Kidney (tissue), 14 donors: ENCODE data around the gene PGBD2. TPM values are rescaled to one million over a fixed set of nuclear protein-coding genes. Genes with fewer than 3 reads are reported as not detected.

Source experiments
- DNase-seq, 5 donors: peaks; one replicate each; pipeline ENCODE4 v3.0.0-alpha.2; 2013 to 2020
- FAIRE-seq: peaks from 2 replicates; lab custom pipeline; 2012; peaks lifted over from hg19 to GRCh38; lab: Jason Lieb, UNC
- H3K27ac ChIP-seq, 2 donors: one replicate each; pipeline ENCODE4 v1.7.0; 2013; ENCODE audit warnings: low read depth in 2 of 2, low read length in 2 of 2, inconsistent platforms in 1 of 2
- H3K27me3 ChIP-seq: one replicate; pipeline ENCODE4 v1.7.1; 2013; ENCODE audit warnings: low read length, inconsistent platforms; ENCODE audit not compliant: control insufficient read depth, insufficient read depth
- H3K36me3 ChIP-seq, 3 donors: one replicate each; pipeline versions ENCODE4 v1.7.0 to v1.7.1; 2013; ENCODE audit warnings: low read length in 3 of 3, control low read depth in 1 of 3, inconsistent platforms in 1 of 3; ENCODE audit not compliant: insufficient read depth in 3 of 3, control insufficient read depth in 2 of 3
- H3K4me1 ChIP-seq, 3 donors: one replicate each; pipeline versions ENCODE4 v1.7.0 to v1.7.1; 2013; ENCODE audit warnings: low read length in 3 of 3, inconsistent platforms in 1 of 3, low read depth in 1 of 3; ENCODE audit not compliant: control insufficient read depth in 2 of 3, insufficient read depth in 2 of 3
- H3K4me3 ChIP-seq, 3 donors: one replicate each; pipeline versions ENCODE4 v1.7.0 to v1.8.1; 2013; ENCODE audit warnings: low read length in 3 of 3, control low read depth in 1 of 3, inconsistent platforms in 1 of 3
- H3K9ac ChIP-seq, 3 donors: one replicate each; pipeline versions ENCODE4 v1.7.0 to v1.7.1; 2013; ENCODE audit warnings: low read length in 3 of 3, control low read depth in 1 of 3, inconsistent platforms in 1 of 3
- H3K9me3 ChIP-seq, 3 donors: one replicate each; pipeline versions ENCODE4 v1.7.0 to v1.7.1; 2013; ENCODE audit warnings: low read length in 3 of 3, control low read depth in 1 of 3, inconsistent platforms in 1 of 3; ENCODE audit not compliant: control insufficient read depth in 2 of 3, insufficient read depth in 1 of 3
- CTCF ChIP-seq: IDR thresholded peaks from 3 replicates; pipeline ENCODE4 v1.5.1; 2012; ENCODE audit warnings: mild to moderate bottlenecking, moderate library complexity, borderline replicate concordance; ENCODE audit not compliant: insufficient read depth; ENCODE audit errors: extremely low read depth
- intact Hi-C: fragments of 100-400 bp; cut with DNase I; formaldehyde crosslinking; loops from one replicate; pipeline ENCODE4 v1.11.1; 2022
- polyA plus RNA-seq: library from polyadenylated mRNA; stranded (reverse); fragments of 350-450 nt; fragmentation: Illumina TruSeq; extraction: RNeasy Lipid Tissue Mini Kit (QIAGEN cat#74804); gene quantifications from one replicate; pipeline ENCODE4 v1.2.3, GENCODE V29; 2014; ENCODE audit warnings: low read depth, low replicate concordance; ENCODE audit not compliant: insufficient read depth
- total RNA-seq: library from RNA; stranded (reverse); fragmentation: NEBNext Ultra II Directional; extraction: Animal tissue kit (Norgen Biotek cat#: 25700); gene quantifications from one replicate; pipeline ENCODE4 v1.2.1, GENCODE V29; 2021
- donor health status: control.
- donor health status: control.
- donor health status: control.
- donor health status: control.
- donor health status: control.
- donor health status: DM: yes; HTN: yes; CAD: no.
- donor health status: Normal renal cell carcinoma (clear cell type).

The PGBD2 gene
- total and polyA plus RNA-seq, 2 donors from 2014 or later = 3.4 to 6.9 TPM

- FAIRE-seq = no peak
- peak overlapping the region; percentile 38 to 57 (median 52) for H3K9ac ChIP-seq
- H3K9me3 ChIP-seq = no peaks in the 10 kb centered on the region
- H3K27me3 ChIP-seq = no peaks in the 10 kb centered on the region
- peaks cover 0 to 6% (median 0%) of the 10 kb centered on the region in 3 donors for H3K36me3 ChIP-seq
- intact Hi-C loops = no loop called here
- H3K4me1 ChIP-seq = peaks cover 0 to 21% (median 4%) of the 10 kb centered on the region in 3 donors
- H3K4me3 ChIP-seq = peak overlapping the region; percentile 62 to 94 (median 80)
- peak; percentile 28 for TF ChIP-seq CTCF
- peak overlapping the region; percentile 88 to 90 for H3K27ac ChIP-seq
- DNase-seq = peak; percentile 83 to 90 (median 89)
These were observed 47.7 kb upstream of the PGBD2 start for GRCh38 chr1:248858096-248858890.

GRCh38 chr1:248858891-248859889, 46.8 kb upstream of the PGBD2 start, which contains the start of gene ZNF692:
Gene ZNF692 (minus strand): TSS chr1:248859085. CDS start chr1:248858309, 776 bp downstream.
- DNase-seq (peak; percentile 98 to 99 (median 99)), FAIRE-seq (no peak)
- peak within 1 kb of the TSS; percentile 52 to 82 (median 56) for H3K9ac ChIP-seq
- no peaks in the 10 kb centered on the region for H3K9me3 ChIP-seq
- no peak for TF ChIP-seq CTCF
- H3K27ac ChIP-seq = peak within 1 kb of the TSS; percentile 88 to 90
- intact Hi-C loops = no loop called here
- H3K4me3 ChIP-seq = peak within 1 kb of the TSS; percentile 83 to 94 (median 84)
- H3K27me3 ChIP-seq = no peaks in the 10 kb centered on the region
- peaks cover 0 to 27% (median 4%) of the 10 kb centered on the region in 3 donors for H3K4me1 ChIP-seq
- peaks cover 0 to 3% (median 0%) of the 10 kb centered on the region in 3 donors for H3K36me3 ChIP-seq

- FAIRE-seq = no peak
- intact Hi-C loops = no loop called here
- no peak overlapping the region for H3K9ac ChIP-seq
- DNase-seq = no peak
- no peaks in the 10 kb centered on the region for H3K27me3 ChIP-seq
- H3K9me3 ChIP-seq = no peaks in the 10 kb centered on the region
- no peak for TF ChIP-seq CTCF
- H3K27ac ChIP-seq = no peak overlapping the region
- H3K4me3 ChIP-seq = no peak overlapping the region
- peaks cover 0 to 27% (median 4%) of the 10 kb centered on the region in 3 donors for H3K4me1 ChIP-seq
- H3K36me3 ChIP-seq = peaks cover 0 to under 1% (median 0%) of the 10 kb centered on the region in 3 donors
These were observed 46.0 kb upstream of the PGBD2 start for GRCh38 chr1:248860007-248860406.
